Spleen (tissue), 11 donors: ENCODE measurements around the gene MRGPRX3. TPM values are rescaled to one million over a fixed set of nuclear protein-coding genes. Genes with fewer than 3 reads are reported as not detected.
A peak's percentile ranks its signal among the peaks of the same experiment; 100 is the strongest.

Source experiments
- DNase-seq: peaks from one replicate; pipeline ENCODE4 v3.0.0-alpha.2; 2020
- H3K27ac ChIP-seq, 8 donors: fragments of 200-600 bp; sonication (generic) in 7 of 8; 1 replicate in 4 of 8; 2 replicates in 4 of 8; pipeline versions ENCODE4 v1.5.0 to v1.8.0; 2016 to 2021; ENCODE audit warnings: inconsistent platforms in 4 of 8, mild to moderate bottlenecking in 4 of 8, moderate library complexity in 1 of 8
- H3K27me3 ChIP-seq, 7 donors: fragments of 200-600 bp; sonication (generic) in 6 of 7; replicated peaks in 1 of 7; 1 replicate in 4 of 7; 2 replicates in 3 of 7; pipeline versions ENCODE4 v1.5.0 to v1.8.0; 2016 to 2021; ENCODE audit warnings: inconsistent platforms in 3 of 7, mild to moderate bottlenecking in 1 of 7
- H3K36me3 ChIP-seq, 6 donors: fragments of 200-600 bp; sonication (generic) in 5 of 6; 1 replicate in 4 of 6; 2 replicates in 2 of 6; pipeline versions ENCODE4 v1.5.0 to v1.8.0; 2016 to 2021; ENCODE audit warnings: inconsistent platforms in 2 of 6
- H3K4me1 ChIP-seq, 6 donors: fragments of 200-600 bp; sonication (generic) in 5 of 6; 1 replicate in 3 of 6; 2 replicates in 3 of 6; pipeline versions ENCODE4 v1.5.0 to v1.8.0; 2016 to 2021; ENCODE audit warnings: inconsistent platforms in 3 of 6
- H3K4me3 ChIP-seq, 8 donors: fragments of 200-600 bp; sonication (generic) in 7 of 8; 1 replicate in 4 of 8; 2 replicates in 4 of 8; pipeline versions ENCODE4 v1.5.0 to v1.8.0; 2016 to 2021; ENCODE audit warnings: inconsistent platforms in 4 of 8, mild to moderate bottlenecking in 4 of 8, moderate library complexity in 2 of 8
- H3K9me3 ChIP-seq, 8 donors: fragments of 200-600 bp; sonication (generic) in 7 of 8; 1 replicate in 4 of 8; 2 replicates in 4 of 8; pipeline versions ENCODE4 v1.5.0 to v1.8.0; 2016 to 2021; ENCODE audit warnings: inconsistent platforms in 4 of 8
- POLR2A ChIP-seq, 3 donors: fragments of 450-650 bp; IDR thresholded peaks; one replicate each; pipeline ENCODE4 v1.5.1; 2017; ENCODE audit warnings: antibody characterized with exemption in 3 of 3, mild to moderate bottlenecking in 1 of 3
- POLR2AphosphoS5 ChIP-seq, 3 donors: sonication (generic); formaldehyde crosslinking; IDR thresholded peaks; one replicate each; pipeline ENCODE4 v1.5.1; 2017; ENCODE audit warnings: antibody characterized with exemption in 3 of 3
- WGBS, 5 donors: extraction: QIAGEN DNeasy Blood & Tissue Kit in 3 of 5; methylation state at CpG; one replicate each; pipeline versions ENCODE4 v1.1.5 to v1.1.7; 2013 to 2018; 5-methylcytosine and 5-hydroxymethylcytosine counted together
- intact Hi-C: fragments of 100-400 bp; cut with DNase I; formaldehyde crosslinking; loops from one replicate; pipeline ENCODE4 v1.15.0; 2023; ENCODE audit warnings: low total_unique reads
- polyA plus RNA-seq, 3 donors: library from polyadenylated mRNA; stranded (reverse); fragments of 200-250 nt; gene quantifications; one replicate each; pipeline ENCODE4 v1.2.1, GENCODE V29; 2013
- total RNA-seq, 7 donors: library from RNA; depleted of rRNA in 3 of 7; stranded (reverse); fragments of >200 nt in 3 of 7; fragmentation: NEBNext Ultra II Directional in 4 of 7; extraction: Animal tissue kit (Norgen Biotek cat#: 25700) in 4 of 7; gene quantifications; one replicate each; pipeline versions ENCODE4 v1.1.0 to v1.2.1, GENCODE V29; 2016 to 2021
- TF ChIP-seq, protein P1 (sequence below), 11 experiments: fragments of 200-600 bp in 7 of 11; fragments of 450-650 bp in 4 of 11; sonication (generic) in 4 of 11; IDR thresholded peaks in 8 of 11; conservative IDR thresholded peaks in 3 of 11; 1 replicate in 7 of 11; 2 replicates in 4 of 11; pipeline versions ENCODE4 v1.4.0 to v1.8.0; 2016 to 2021; ENCODE audit warnings: antibody characterized with exemption in 11 of 11, inconsistent platforms in 4 of 11, mild to moderate bottlenecking in 1 of 11
- donor health status: healthy with polysubstance abuse.
- donor health status: DM: no; HTN: no; CAD: no; lungs with moderate emphysema.
- donor health status: DM: no; HTN: no; CAD: no.
- donor health status: Bipolar disorder and iron deficiency.
- donor health status: healthy.
- donor health status: DM: no; HTN: no; CAD: no.
- donor health status: DM: yes; HTN: yes; CAD: no.

MRGPRX3 gene
- total and polyA plus RNA-seq, 10 donors = not detected

DNA sequence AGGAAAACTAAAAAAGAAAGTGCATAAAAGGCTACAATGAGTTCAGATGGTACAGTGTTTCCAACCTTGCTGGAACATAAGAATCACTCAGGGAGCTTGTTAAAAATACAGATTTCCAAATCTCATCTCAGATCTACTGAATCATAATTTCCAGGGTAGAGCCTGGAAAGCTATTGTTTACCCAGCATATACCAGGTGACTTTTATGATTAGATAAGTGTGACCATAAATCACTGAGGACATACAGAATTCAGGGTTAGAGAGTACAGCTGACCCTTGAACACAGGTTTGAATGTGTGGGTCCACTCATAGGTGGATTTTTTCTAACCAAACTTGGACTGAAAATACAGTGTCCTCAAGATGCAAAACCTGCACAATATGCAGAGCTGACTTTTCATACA, 38.4 kb upstream of the MRGPRX3 start:
- Histone ChIP-seq H3K4me1 (no peaks in the 10 kb centered on the region), H3K27me3 (no peaks in the 10 kb centered on the region), H3K27ac (no peak overlapping the region), H3K9me3 (no peaks in the 10 kb centered on the region), H3K36me3 (peaks cover 0 to 100% (median 71%) of the 10 kb centered on the region in 6 donors), H3K4me3 (no peak overlapping the region)
- intact Hi-C loops = no loop called here
- DNase-seq = no peak
- TF ChIP-seq, protein P1, sequence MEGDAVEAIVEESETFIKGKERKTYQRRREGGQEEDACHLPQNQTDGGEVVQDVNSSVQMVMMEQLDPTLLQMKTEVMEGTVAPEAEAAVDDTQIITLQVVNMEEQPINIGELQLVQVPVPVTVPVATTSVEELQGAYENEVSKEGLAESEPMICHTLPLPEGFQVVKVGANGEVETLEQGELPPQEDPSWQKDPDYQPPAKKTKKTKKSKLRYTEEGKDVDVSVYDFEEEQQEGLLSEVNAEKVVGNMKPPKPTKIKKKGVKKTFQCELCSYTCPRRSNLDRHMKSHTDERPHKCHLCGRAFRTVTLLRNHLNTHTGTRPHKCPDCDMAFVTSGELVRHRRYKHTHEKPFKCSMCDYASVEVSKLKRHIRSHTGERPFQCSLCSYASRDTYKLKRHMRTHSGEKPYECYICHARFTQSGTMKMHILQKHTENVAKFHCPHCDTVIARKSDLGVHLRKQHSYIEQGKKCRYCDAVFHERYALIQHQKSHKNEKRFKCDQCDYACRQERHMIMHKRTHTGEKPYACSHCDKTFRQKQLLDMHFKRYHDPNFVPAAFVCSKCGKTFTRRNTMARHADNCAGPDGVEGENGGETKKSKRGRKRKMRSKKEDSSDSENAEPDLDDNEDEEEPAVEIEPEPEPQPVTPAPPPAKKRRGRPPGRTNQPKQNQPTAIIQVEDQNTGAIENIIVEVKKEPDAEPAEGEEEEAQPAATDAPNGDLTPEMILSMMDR (IDR thresholded peaks at IDR 0.05 in 8 of 11, conservative IDR thresholded peaks at IDR 0.05 in 3 of 11) = no peak

DNA sequence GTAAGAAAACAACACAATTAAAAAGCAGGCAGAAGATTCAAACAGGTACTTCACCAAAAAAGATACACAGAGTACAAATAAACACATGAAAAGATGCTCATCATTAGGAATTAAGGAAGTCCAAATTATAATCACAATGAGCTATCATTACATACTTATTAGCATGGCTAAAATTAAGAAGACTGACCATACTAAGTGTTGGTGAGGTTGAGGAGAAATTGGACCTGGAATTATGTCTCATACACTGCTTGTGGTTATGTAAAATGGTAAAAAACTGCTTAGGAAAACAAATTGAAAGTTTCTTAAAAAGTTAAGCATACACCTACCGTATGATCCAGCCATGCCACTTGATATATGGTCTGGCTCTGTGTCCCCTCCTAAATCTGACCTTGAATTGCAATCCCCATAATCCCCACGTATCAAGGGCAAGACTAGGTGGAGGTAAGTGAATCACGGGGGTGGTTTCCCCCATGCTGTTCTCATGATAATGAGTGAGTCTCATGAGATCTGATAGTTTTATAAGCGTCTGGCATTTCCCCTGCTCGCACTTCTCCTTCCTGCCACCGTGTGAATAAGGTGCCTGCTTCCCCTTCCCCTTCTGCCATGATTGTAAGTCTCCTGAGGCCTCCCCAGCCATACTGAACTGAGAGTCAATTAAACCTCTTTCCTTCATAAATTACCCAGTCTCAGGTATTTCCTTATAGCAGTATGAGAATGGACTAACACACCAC, 31.3 kb upstream of the MRGPRX3 start:
- H3K27me3 ChIP-seq = no peaks in the 10 kb centered on the region
- intact Hi-C loops = no loop called here
- no peak overlapping the region for H3K27ac ChIP-seq
- peaks cover 0 to 77% (median 36%) of the 10 kb centered on the region in 6 donors for H3K36me3 ChIP-seq
- DNase-seq = no peak
- WGBS, 5 donors = 34 to 63% (median 61%) methylated on average over 6 of the region's 6 CpGs
- no peak for TF ChIP-seq POLR2AphosphoS5 (IDR thresholded peaks at IDR 0.05)
- TF ChIP-seq, protein P1 (IDR thresholded peaks at IDR 0.05 in 8 of 11, conservative IDR thresholded peaks at IDR 0.05 in 3 of 11) = no peak
- TF ChIP-seq POLR2A (IDR thresholded peaks at IDR 0.05) = no peak
- H3K4me3 ChIP-seq = no peak overlapping the region
- no peaks in the 10 kb centered on the region for H3K9me3 ChIP-seq
- H3K4me1 ChIP-seq = peaks cover 7 to 40% (median 17%) of the 10 kb centered on the region in 6 donors

DNA sequence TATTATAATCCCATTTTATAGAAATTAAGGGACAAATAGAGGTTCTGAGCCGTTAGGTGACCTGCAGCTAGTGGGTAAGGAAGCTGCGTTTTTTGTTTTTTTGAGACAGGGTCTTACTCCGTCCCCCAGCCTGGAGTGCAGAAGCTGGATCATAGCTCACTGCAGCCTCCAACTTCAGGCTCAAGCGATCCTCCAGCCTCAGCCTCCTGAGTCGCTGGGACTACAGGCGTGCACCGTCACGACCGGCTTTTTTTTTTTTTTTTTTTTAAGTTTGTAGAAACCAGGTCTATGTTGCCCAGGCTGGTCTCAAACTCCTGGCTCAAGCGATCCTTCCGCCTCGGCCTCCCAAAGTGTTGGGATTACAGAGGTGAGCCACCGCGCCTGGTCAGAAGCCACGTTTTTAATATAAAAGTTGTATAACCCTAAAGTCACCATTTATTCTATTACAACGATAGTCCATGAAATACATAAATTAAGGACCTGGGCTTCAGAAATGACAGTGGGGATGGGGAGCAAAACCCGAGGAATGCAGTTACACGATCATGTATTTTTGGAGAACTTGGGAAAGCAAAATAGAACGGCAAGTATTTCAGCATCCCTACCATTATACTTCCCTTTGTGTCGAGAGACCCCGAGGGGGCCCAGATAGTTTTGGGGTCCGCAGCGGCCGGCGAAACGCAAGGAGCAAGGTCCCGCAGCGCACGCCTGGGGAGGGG, 27.1 kb upstream of the MRGPRX3 start:
- WGBS, 5 donors = 21 to 27% (median 23%) methylated on average over 26 to 29 of the region's 29 CpGs
- TF ChIP-seq, protein P1 (IDR thresholded peaks at IDR 0.05 in 8 of 11, conservative IDR thresholded peaks at IDR 0.05 in 3 of 11) = no peak
- no peak for TF ChIP-seq POLR2A (IDR thresholded peaks at IDR 0.05)
- TF ChIP-seq POLR2AphosphoS5 (IDR thresholded peaks at IDR 0.05) = no peak
- Histone ChIP-seq H3K36me3 (peaks cover 0 to 35% (median 17%) of the 10 kb centered on the region in 6 donors), H3K9me3 (no peaks in the 10 kb centered on the region), H3K27me3 (peaks cover 0 to 4% (median 0%) of the 10 kb centered on the region in 7 donors), H3K4me1 (peaks cover 7 to 45% (median 21%) of the 10 kb centered on the region in 6 donors), H3K4me3 (peak overlapping the region; percentile 65 to 92 (median 84)), H3K27ac (peak overlapping the region in 6 of 8 donors; percentile 41 to 83 (median 78))
- intact Hi-C loops = loop anchor here (5.0 kb wide), 1 partner anchor 93 kb away; the partner anchor contains the start of gene SERGEF
- DNase-seq = no peak
